ENCODE measurements around the gene CDC42SE1. TPM values are rescaled to one million over a fixed set of nuclear protein-coding genes. Genes with fewer than 3 reads are reported as not detected.
A peak's percentile ranks its signal among the peaks of the same experiment; 100 is the strongest.

CDC42SE1 gene
- total RNA-seq, 1 experiment from 2014 or later: 62.8 TPM

GRCh38 chr1:151067185-151067584 is 7.8 kb upstream of the CDC42SE1 start:
- H3K27me3 ChIP-seq (ENCODE audit: insufficient read depth, low read depth): no peaks in the 10 kb centered on the region
- H3K27ac ChIP-seq: no peak overlapping the region
- H3K4me1 ChIP-seq (replicated peaks; ENCODE audit: insufficient read depth): peaks cover 17% of the 10 kb centered on the region
- H3K36me3 ChIP-seq (ENCODE audit: low read depth): no peaks in the 10 kb centered on the region
- BruUV-seq (replicated peaks): no TSS peak
- intact Hi-C loops (cut with micrococcal nuclease; ENCODE audit: unreplicated experiment): loop anchor here (10.0 kb wide), 1 partner anchor 502 kb away; no protein-coding TSS in a partner anchor
- DNase-seq: no peak
- no peaks in the 10 kb centered on the region for H4K20me1 ChIP-seq (ENCODE audit: insufficient read depth)
- TF ChIP-seq, protein P1, sequence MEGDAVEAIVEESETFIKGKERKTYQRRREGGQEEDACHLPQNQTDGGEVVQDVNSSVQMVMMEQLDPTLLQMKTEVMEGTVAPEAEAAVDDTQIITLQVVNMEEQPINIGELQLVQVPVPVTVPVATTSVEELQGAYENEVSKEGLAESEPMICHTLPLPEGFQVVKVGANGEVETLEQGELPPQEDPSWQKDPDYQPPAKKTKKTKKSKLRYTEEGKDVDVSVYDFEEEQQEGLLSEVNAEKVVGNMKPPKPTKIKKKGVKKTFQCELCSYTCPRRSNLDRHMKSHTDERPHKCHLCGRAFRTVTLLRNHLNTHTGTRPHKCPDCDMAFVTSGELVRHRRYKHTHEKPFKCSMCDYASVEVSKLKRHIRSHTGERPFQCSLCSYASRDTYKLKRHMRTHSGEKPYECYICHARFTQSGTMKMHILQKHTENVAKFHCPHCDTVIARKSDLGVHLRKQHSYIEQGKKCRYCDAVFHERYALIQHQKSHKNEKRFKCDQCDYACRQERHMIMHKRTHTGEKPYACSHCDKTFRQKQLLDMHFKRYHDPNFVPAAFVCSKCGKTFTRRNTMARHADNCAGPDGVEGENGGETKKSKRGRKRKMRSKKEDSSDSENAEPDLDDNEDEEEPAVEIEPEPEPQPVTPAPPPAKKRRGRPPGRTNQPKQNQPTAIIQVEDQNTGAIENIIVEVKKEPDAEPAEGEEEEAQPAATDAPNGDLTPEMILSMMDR (conservative IDR thresholded peaks at IDR 0.05): no peak
- TF ChIP-seq EZH2 (IDR thresholded peaks at IDR 0.05; ENCODE audit: low read depth): no peak
- H3K9me2 ChIP-seq (ENCODE audit: insufficient read depth): no peaks in the 10 kb centered on the region
- H3K4me3 ChIP-seq: no peak overlapping the region
- peaks cover 13% of the 10 kb centered on the region for H3K79me2 ChIP-seq (ENCODE audit: low read depth)
- POLR2A ChIA-PET (ENCODE audit: unreplicated experiment): no interaction called here
- peaks cover 27% of the 10 kb centered on the region for H3F3A ChIP-seq (ENCODE audit: insufficient read depth, low read depth)
- no peak overlapping the region for H3K4me2 ChIP-seq
- CTCF ChIA-PET: no interaction called here
- H2AFZ ChIP-seq: no peak overlapping the region
- H3K9me3 ChIP-seq (ENCODE audit: insufficient read depth, low read depth): no peaks in the 10 kb centered on the region

- no peak overlapping the region for H3K4me2 ChIP-seq
- H3F3A ChIP-seq (ENCODE audit: insufficient read depth, low read depth): peaks cover 20% of the 10 kb centered on the region
- CTCF ChIA-PET: interaction anchor here (1.2 kb wide), 1 partner anchor 35 kb away, joined by 3 read pairs; no protein-coding TSS in a partner anchor
- no peaks in the 10 kb centered on the region for H3K36me3 ChIP-seq (ENCODE audit: low read depth)
- POLR2A ChIA-PET (ENCODE audit: unreplicated experiment): interaction anchor here (0.7 kb wide), 2 partner anchors 306 to 702 kb away, joined by 3 to 4 read pairs; no protein-coding TSS in a partner anchor
- H4K20me1 ChIP-seq (ENCODE audit: insufficient read depth): no peaks in the 10 kb centered on the region
- BruUV-seq (replicated peaks): no TSS peak
- peaks cover 17% of the 10 kb centered on the region for H3K4me1 ChIP-seq (replicated peaks; ENCODE audit: insufficient read depth)
- H2AFZ ChIP-seq: no peak overlapping the region
- H3K9me2 ChIP-seq (ENCODE audit: insufficient read depth): no peaks in the 10 kb centered on the region
- no peak overlapping the region for H3K4me3 ChIP-seq
- DNase-seq: no peak
- H3K27me3 ChIP-seq (ENCODE audit: insufficient read depth, low read depth): no peaks in the 10 kb centered on the region
- no peak for TF ChIP-seq EZH2 (IDR thresholded peaks at IDR 0.05; ENCODE audit: low read depth)
- TF ChIP-seq, protein P1 (conservative IDR thresholded peaks at IDR 0.05): no peak
- no peaks in the 10 kb centered on the region for H3K9me3 ChIP-seq (ENCODE audit: insufficient read depth, low read depth)
- intact Hi-C loops (cut with micrococcal nuclease; ENCODE audit: unreplicated experiment): loop anchor here (10.0 kb wide), 1 partner anchor 500 kb away; no protein-coding TSS in a partner anchor
- H3K79me2 ChIP-seq (ENCODE audit: low read depth): peaks cover 6% of the 10 kb centered on the region
- H3K27ac ChIP-seq: no peak overlapping the region
These were observed 5.7 kb upstream of the CDC42SE1 start for GRCh38 chr1:151065089-151065645.

GRCh38 chr1:151062741-151063371 is 3.4 kb upstream of the CDC42SE1 start:
- H3F3A ChIP-seq (ENCODE audit: insufficient read depth, low read depth): peaks cover 3% of the 10 kb centered on the region
- peak overlapping the region; percentile 30 for H3K27ac ChIP-seq
- H3K36me3 ChIP-seq (ENCODE audit: low read depth): no peaks in the 10 kb centered on the region
- H3K4me3 ChIP-seq: no peak overlapping the region
- BruUV-seq (replicated peaks): no TSS peak
- DNase-seq: peak in 1 of 2 experiments; percentile 48
- H3K4me1 ChIP-seq (replicated peaks; ENCODE audit: insufficient read depth): peaks cover 14% of the 10 kb centered on the region
- no peaks in the 10 kb centered on the region for H3K9me3 ChIP-seq (ENCODE audit: insufficient read depth, low read depth)
- peaks cover 5% of the 10 kb centered on the region; the same call in 1 of the 2 replicates for H4K20me1 ChIP-seq (ENCODE audit: insufficient read depth)
- no peaks in the 10 kb centered on the region for H3K9me2 ChIP-seq (ENCODE audit: insufficient read depth)
- H2AFZ ChIP-seq: no peak overlapping the region
- TF ChIP-seq EZH2 (IDR thresholded peaks at IDR 0.05; ENCODE audit: low read depth): no peak
- TF ChIP-seq, protein P1 (conservative IDR thresholded peaks at IDR 0.05): no peak
- ChIA-PET CTCF (interaction anchor here (1.0 kb wide), 1 partner anchor 81 kb away, joined by 3 read pairs; no protein-coding TSS in a partner anchor), POLR2A (ENCODE audit: unreplicated experiment) (interaction anchor here (0.5 to 0.7 kb wide), 6 partner anchors 76 to 447 kb away, joined by 3 to 40 read pairs (median 3); no protein-coding TSS in a partner anchor)
- H3K79me2 ChIP-seq (ENCODE audit: low read depth): peaks cover 16% of the 10 kb centered on the region
- intact Hi-C loops (cut with micrococcal nuclease; ENCODE audit: unreplicated experiment): loop anchor here (10.0 kb wide), 1 partner anchor 498 kb away; no protein-coding TSS in a partner anchor
- H3K27me3 ChIP-seq (ENCODE audit: insufficient read depth, low read depth): no peaks in the 10 kb centered on the region
- H3K4me2 ChIP-seq: 0 out of 2 replicates have a peak overlapping the region, but pooled peaks have one; percentile 6

All from PC-9 (cell line).